Measurements from ENCODE around the gene TMEM272. TPM values are rescaled to one million over a fixed set of nuclear protein-coding genes. Genes with fewer than 3 reads are reported as not detected.
"Not testable (repeated sequence)": the region's sequence is repeated elsewhere in the genome, so short reads cannot be mapped to it uniquely, and the experiment has no call there.

The TMEM272 gene
- total RNA-seq, 1 donor from 2014 or later = not detected

DNA sequence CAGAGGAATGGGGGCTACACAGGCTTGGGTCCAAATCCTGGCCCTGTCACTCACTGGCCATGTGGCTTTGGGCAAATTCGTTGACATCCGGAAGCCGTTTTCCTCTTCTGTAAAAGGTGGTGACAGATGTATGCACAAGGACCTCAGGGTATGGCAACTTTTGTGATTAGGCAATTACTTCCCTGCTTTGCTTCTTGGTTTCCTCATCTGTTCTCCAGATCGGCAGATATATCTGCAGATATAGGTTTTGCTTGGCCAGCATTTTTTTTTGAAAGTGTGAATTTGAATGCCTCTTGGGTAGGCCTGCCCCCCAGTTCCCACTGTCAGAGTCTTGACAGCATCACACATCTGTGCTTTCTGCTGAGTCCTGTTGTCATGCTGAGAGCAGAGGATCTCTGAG is 17.7 kb downstream of the TMEM272 start:
- ATAC-seq (ENCODE audit: low read depth) = no peak
- no peak overlapping the region for H3K4me3 Mint-ChIP-seq

DNA sequence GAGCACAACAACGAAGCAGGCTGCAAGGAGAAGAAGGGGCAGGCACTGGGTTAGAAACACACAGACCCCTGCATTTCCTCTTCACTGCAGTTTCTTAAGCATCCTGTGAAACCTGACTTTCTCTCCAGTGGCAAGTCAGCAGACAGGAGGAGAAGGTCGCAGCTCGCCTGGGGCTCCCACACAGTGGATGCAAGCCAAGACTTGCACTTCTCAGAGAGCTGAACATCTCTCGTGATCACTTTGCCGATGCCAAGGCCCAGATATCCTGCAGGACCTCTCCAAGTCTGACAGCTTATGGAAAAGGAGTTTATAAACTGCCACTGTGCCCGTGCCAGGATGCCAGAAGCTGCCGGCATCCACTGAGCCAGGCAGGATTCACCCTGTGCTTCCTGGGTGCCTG is 18.4 kb downstream of the TMEM272 start:
- intact Hi-C loops (cut with micrococcal nuclease) = no loop called here
- peaks cover 67% of the 10 kb centered on the region for H3K4me1 Mint-ChIP-seq
- peaks cover 5% of the 10 kb centered on the region for H3K27me3 Mint-ChIP-seq
- H3K4me3 Mint-ChIP-seq = no peak overlapping the region
- no peaks in the 10 kb centered on the region for H3K9me3 Mint-ChIP-seq
- H3K36me3 Mint-ChIP-seq (ENCODE audit: low read depth) = no peaks in the 10 kb centered on the region
- ChIA-PET POLR2A (no interaction called here), CTCF (interaction anchor here (5.2 kb wide), 1 partner anchor 11 kb away, joined by 28 read pairs; no protein-coding TSS in a partner anchor)
- ATAC-seq (ENCODE audit: low read depth) (no peak), DNase-seq (no peak)
- no peak overlapping the region for H3K27ac Mint-ChIP-seq
- TF ChIP-seq, protein P1, sequence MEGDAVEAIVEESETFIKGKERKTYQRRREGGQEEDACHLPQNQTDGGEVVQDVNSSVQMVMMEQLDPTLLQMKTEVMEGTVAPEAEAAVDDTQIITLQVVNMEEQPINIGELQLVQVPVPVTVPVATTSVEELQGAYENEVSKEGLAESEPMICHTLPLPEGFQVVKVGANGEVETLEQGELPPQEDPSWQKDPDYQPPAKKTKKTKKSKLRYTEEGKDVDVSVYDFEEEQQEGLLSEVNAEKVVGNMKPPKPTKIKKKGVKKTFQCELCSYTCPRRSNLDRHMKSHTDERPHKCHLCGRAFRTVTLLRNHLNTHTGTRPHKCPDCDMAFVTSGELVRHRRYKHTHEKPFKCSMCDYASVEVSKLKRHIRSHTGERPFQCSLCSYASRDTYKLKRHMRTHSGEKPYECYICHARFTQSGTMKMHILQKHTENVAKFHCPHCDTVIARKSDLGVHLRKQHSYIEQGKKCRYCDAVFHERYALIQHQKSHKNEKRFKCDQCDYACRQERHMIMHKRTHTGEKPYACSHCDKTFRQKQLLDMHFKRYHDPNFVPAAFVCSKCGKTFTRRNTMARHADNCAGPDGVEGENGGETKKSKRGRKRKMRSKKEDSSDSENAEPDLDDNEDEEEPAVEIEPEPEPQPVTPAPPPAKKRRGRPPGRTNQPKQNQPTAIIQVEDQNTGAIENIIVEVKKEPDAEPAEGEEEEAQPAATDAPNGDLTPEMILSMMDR (IDR thresholded peaks at IDR 0.05) = no peak

More for the DNA sequence above, 17.7 kb downstream of the TMEM272 start:
- peaks cover 64% of the 10 kb centered on the region for H3K4me1 Mint-ChIP-seq
- no peaks in the 10 kb centered on the region for H3K9me3 Mint-ChIP-seq
- TF ChIP-seq, protein P1 (IDR thresholded peaks at IDR 0.05) = no peak
- no peak for DNase-seq
- intact Hi-C loops (cut with micrococcal nuclease) = no loop called here
- no peak overlapping the region for H3K27ac Mint-ChIP-seq
- H3K27me3 Mint-ChIP-seq = peaks cover 5% of the 10 kb centered on the region
- POLR2A ChIA-PET = no interaction called here
- H3K36me3 Mint-ChIP-seq (ENCODE audit: low read depth) = no peaks in the 10 kb centered on the region
- CTCF ChIA-PET = interaction anchor here (5.2 kb wide), 1 partner anchor 12 kb away, joined by 28 read pairs; no protein-coding TSS in a partner anchor

DNA sequence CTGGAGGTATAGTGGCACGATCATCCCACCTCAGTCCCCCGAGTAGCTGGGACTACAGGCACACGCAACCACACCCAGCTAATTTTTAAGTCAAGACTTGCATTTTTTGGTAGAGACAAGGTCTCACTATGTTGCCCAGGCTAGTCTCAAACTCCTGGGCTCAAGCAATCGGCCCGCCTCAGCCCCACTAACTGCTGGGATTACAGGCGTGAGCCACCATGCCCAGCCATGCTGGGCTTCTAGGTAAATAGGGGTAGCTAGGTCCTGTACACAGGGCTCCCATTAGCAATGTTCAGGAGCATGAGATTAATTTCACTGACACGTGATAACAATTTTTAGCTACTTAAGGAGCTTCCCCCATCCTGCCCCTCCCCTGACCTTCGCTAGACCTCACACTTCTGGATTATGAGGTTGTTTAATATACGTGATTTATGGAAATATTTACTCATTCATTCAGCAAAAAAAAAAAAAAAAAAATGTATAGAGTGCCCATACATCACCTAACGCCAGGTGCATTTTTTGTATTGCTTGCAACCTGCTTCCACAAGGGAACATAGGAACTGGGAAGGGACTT is 19.2 kb downstream of the TMEM272 start:
- Mint-ChIP-seq H3K4me1 (peaks cover 73% of the 10 kb centered on the region), H3K4me3 (no peak overlapping the region), H3K36me3 (ENCODE audit: low read depth) (no peaks in the 10 kb centered on the region), H3K9me3 (no peaks in the 10 kb centered on the region), H3K27ac (no peak overlapping the region), H3K27me3 (peaks cover 5% of the 10 kb centered on the region)
- POLR2A ChIA-PET = no interaction called here
- TF ChIP-seq, protein P1 (IDR thresholded peaks at IDR 0.05) = no peak
- intact Hi-C loops (cut with micrococcal nuclease) = no loop called here
- CTCF ChIA-PET = interaction anchor here (5.2 kb wide), 1 partner anchor 10 kb away, joined by 28 read pairs; no protein-coding TSS in a partner anchor
- no peak for ATAC-seq (ENCODE audit: low read depth)
- DNase-seq = no peak

DNA sequence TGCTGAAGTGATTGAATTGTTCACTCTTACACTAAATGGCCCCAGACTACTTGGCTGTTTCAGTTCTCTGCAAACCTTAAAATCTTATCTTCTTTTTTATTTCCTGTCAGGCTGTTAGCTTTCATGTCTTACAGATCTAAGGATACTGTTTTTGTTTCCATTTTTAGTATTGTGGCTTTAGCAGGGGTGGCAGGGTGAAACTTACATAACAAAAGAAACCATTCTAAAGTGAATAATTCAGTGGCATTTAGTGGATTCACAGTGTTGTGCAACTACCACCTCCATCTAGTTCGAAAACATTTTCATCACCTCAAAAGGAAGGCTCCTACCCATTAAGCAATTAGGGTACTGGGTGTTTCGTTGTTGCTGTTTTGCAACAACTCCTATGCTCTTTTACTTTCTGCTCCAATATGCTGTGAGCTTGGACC is 19.8 kb downstream of the TMEM272 start:
- POLR2A ChIA-PET = no interaction called here
- no peak for ATAC-seq (ENCODE audit: low read depth)

DNA sequence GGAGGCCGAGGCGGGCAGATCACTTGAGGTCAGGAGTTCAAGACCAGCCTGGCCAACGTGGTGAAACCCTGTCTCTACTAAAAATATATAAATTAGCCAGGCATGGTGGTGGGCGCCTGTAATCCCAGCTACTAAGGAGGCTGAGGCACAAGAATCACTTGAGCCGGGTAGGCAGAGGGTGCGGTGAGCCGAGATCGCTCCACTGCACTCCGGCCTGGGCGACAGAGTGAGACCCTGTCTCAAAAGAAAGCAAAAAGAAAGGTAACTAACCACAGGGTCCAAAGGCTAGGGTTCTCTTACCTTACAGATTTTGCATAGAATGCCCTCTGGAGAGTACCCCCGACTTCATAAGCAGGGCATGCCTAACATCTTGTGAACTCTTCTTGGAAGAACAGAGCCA is 20.3 kb downstream of the TMEM272 start:
- H3K9me3 Mint-ChIP-seq; H3K4me3 Mint-ChIP-seq; intact Hi-C loops (cut with micrococcal nuclease); H3K36me3 Mint-ChIP-seq (ENCODE audit: low read depth); POLR2A ChIA-PET; H3K27me3 Mint-ChIP-seq; H3K27ac Mint-ChIP-seq; DNase-seq; ATAC-seq (ENCODE audit: low read depth): not testable (repeated sequence)
- peaks cover 81% of the 10 kb centered on the region for H3K4me1 Mint-ChIP-seq
- CTCF ChIA-PET = interaction anchor here (5.2 kb wide), 1 partner anchor 9 kb away, joined by 28 read pairs; no protein-coding TSS in a partner anchor

More for the DNA sequence above, 19.8 kb downstream of the TMEM272 start:
- Mint-ChIP-seq H3K27me3 (peaks cover 5% of the 10 kb centered on the region), H3K36me3 (ENCODE audit: low read depth) (no peaks in the 10 kb centered on the region), H3K9me3 (no peaks in the 10 kb centered on the region), H3K4me3 (peak overlapping the region; percentile 15), H3K4me1 (peaks cover 79% of the 10 kb centered on the region), H3K27ac (no peak overlapping the region)
- intact Hi-C loops (cut with micrococcal nuclease) = no loop called here
- no peak for DNase-seq
- TF ChIP-seq, protein P1 (IDR thresholded peaks at IDR 0.05) = no peak
- CTCF ChIA-PET = interaction anchor here (5.2 kb wide), 1 partner anchor 10 kb away, joined by 28 read pairs; no protein-coding TSS in a partner anchor

Measured in activated B cell treated with CpG ODN at 0.5 μM for 24 hours (primary cell).